H1 (cell line): ENCODE data around the gene TMX3. TPM values are rescaled to one million over a fixed set of nuclear protein-coding genes. Genes with fewer than 3 reads are reported as not detected.

Experiments
- BRCA1 ChIP-seq: IDR thresholded peaks from 2 replicates; pipeline ENCODE4 v1.6.1; 2012; ENCODE audit warnings: low read depth, low read length, improper control_type of control experiment
- EP300 ChIP-seq, 2 experiments: IDR thresholded peaks; 1 replicate in 1 of 2; 2 replicates in 1 of 2; pipeline ENCODE4 v1.6.1; 2011 to 2012; ENCODE audit warnings: low read depth in 2 of 2, low read length in 2 of 2, mild to moderate bottlenecking in 2 of 2, borderline replicate concordance in 1 of 2, inconsistent platforms in 1 of 2, moderate library complexity in 1 of 2
- EZH2 ChIP-seq: fragments of 200-600 bp; sonication (generic); IDR thresholded peaks from 2 replicates; pipeline ENCODE4 v1.7.1; 2012; ENCODE audit warnings: low read depth, mild to moderate bottlenecking, moderate library complexity, low read length, inconsistent platforms; ENCODE audit not compliant: severe bottlenecking
- FOSL1 ChIP-seq: IDR thresholded peaks from 2 replicates; pipeline ENCODE4 v1.6.1; 2011; ENCODE audit warnings: mild to moderate bottlenecking, low read depth, low read length, moderate library complexity; ENCODE audit not compliant: insufficient read depth
- NANOG ChIP-seq: IDR thresholded peaks from 2 replicates; pipeline ENCODE4 v1.6.1; 2011; ENCODE audit warnings: low read length, low read depth, mild to moderate bottlenecking, inconsistent platforms; ENCODE audit not compliant: insufficient read depth, poor library complexity, severe bottlenecking
- RAD21 ChIP-seq, 2 experiments: IDR thresholded peaks in 1 of 2; conservative IDR thresholded peaks in 1 of 2; 2 replicates each; pipeline ENCODE4 v1.6.1; 2011; ENCODE audit warnings: low read depth in 2 of 2, low read length in 2 of 2, improper control_type of control experiment in 1 of 2, inconsistent platforms in 1 of 2, mild to moderate bottlenecking in 1 of 2, moderate library complexity in 1 of 2
- polyA plus RNA-seq, 7 experiments: library from polyadenylated mRNA; depleted of rRNA in 3 of 7; stranded (reverse) in 5 of 7; unstranded in 2 of 7; fragments of >200 nt in 5 of 7; fragments of 200-250 nt in 2 of 7; gene quantifications; 1 replicate in 5 of 7; 2 replicates in 1 of 7; 4 replicates in 1 of 7; pipeline versions ENCODE4 v1.2.1 to v1.2.3, GENCODE V29; 2011 to 2013; ENCODE audit warnings: missing spikeins in 2 of 7, mixed read lengths in 2 of 7
- total RNA-seq: library from RNA; stranded (reverse); fragmentation: NEBNext Ultra II Directional; extraction: Animal tissue kit (Norgen Biotek cat#: 25700); gene quantifications from 2 replicates; pipeline ENCODE4 v1.2.1, GENCODE V29; 2021
- TF ChIP-seq, protein P1 (sequence below): IDR thresholded peaks from 2 replicates; pipeline ENCODE4 v1.6.1; 2011; ENCODE audit warnings: low read length, improper control_type of control experiment

The TMX3 gene
- total and polyA plus RNA-seq, 2 of the 8 experiments (the other 6 are each of a cell fraction or from before 2014, with no cell fraction given): 12.6 to 29.0 TPM

DNA sequence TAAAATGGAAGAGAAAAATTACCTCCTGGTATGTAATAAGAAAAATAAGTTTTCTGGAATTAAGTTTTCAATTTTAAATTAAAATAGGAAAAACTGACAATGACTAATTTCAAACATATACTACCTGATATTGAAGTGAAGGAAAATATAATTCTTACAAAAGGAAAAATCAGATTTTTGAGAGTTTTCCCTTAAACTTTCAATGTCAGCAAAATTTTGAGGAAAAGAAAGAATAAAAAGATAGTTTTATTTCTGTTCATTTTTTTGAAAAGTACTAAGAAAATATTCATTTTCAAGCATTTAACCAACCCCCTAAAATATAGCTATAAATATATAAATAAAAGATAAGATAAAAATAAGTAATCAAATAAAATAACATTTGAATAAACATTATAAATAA lies 87.1 kb downstream of the TMX3 start (continued):
- TF ChIP-seq FOSL1 (no peak), RAD21 (IDR thresholded peaks at IDR 0.05 in 1 of 2, conservative IDR thresholded peaks at IDR 0.05 in 1 of 2; ENCODE audit: low read depth in 2 of 2, low read length in 2 of 2) (no peak), EP300 (IDR thresholded peaks at IDR 0.05; ENCODE audit: borderline replicate concordance in 1 of 2, low read depth in 2 of 2, low read length in 2 of 2) (no peak), NANOG (no peak), BRCA1 (no peak), EZH2 (no peak)
- TF ChIP-seq, protein P1, sequence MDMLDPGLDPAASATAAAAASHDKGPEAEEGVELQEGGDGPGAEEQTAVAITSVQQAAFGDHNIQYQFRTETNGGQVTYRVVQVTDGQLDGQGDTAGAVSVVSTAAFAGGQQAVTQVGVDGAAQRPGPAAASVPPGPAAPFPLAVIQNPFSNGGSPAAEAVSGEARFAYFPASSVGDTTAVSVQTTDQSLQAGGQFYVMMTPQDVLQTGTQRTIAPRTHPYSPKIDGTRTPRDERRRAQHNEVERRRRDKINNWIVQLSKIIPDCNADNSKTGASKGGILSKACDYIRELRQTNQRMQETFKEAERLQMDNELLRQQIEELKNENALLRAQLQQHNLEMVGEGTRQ: no peak

Other genes starting within 250 kb of the TMX3 start
- 0.78 and 0.80 TPM in 2 replicates for gene CCDC102B, start 83.0 kb upstream of the TMX3 start, total RNA-seq
- gene CCDC102B, start 83.0 kb upstream of the TMX3 start, polyA plus RNA-seq (2011; rRNA removed): 0.71 and 1.1 TPM in 2 replicates